Panc1 (cell line): Measurements from ENCODE around the gene LGI2.

Experiments used
- TF ChIP-seq, protein P1 (sequence below): fragments of 450-650 bp; IDR thresholded peaks from 2 replicates; pipeline ENCODE4 v1.5.1; 2017; ENCODE audit warnings: mild to moderate bottlenecking
- TF ChIP-seq, protein P2 (sequence below), 2 experiments: IDR thresholded peaks; 2 replicates each; pipeline ENCODE4 v1.6.1; 2011 to 2012; ENCODE audit warnings: low read depth in 2 of 2, control low read depth in 1 of 2, low read length in 1 of 2, mild to moderate bottlenecking in 1 of 2, moderate library complexity in 1 of 2; ENCODE audit not compliant: insufficient read depth in 1 of 2

DNA sequence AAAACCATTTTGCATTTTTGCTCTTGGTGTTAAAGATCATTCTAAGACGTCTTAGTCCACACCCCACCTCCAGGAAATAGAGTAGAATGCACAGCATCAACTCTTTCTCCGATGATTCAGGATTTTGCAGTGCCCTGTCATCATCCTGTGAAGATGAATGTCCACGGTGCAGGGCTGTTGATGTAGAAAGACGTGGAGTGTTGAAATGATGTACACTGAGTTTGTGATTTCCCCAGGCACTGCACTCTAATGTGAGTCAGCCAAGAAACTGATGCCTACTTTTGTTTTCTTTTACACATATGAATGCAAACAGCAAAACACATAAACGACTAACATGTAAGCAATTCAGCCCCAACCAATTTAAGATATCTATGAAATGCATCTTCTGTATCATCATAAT lies 10.5 kb downstream of the LGI2 start:
- TF ChIP-seq, protein P1, sequence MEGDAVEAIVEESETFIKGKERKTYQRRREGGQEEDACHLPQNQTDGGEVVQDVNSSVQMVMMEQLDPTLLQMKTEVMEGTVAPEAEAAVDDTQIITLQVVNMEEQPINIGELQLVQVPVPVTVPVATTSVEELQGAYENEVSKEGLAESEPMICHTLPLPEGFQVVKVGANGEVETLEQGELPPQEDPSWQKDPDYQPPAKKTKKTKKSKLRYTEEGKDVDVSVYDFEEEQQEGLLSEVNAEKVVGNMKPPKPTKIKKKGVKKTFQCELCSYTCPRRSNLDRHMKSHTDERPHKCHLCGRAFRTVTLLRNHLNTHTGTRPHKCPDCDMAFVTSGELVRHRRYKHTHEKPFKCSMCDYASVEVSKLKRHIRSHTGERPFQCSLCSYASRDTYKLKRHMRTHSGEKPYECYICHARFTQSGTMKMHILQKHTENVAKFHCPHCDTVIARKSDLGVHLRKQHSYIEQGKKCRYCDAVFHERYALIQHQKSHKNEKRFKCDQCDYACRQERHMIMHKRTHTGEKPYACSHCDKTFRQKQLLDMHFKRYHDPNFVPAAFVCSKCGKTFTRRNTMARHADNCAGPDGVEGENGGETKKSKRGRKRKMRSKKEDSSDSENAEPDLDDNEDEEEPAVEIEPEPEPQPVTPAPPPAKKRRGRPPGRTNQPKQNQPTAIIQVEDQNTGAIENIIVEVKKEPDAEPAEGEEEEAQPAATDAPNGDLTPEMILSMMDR: no peak
- TF ChIP-seq, protein P2, sequence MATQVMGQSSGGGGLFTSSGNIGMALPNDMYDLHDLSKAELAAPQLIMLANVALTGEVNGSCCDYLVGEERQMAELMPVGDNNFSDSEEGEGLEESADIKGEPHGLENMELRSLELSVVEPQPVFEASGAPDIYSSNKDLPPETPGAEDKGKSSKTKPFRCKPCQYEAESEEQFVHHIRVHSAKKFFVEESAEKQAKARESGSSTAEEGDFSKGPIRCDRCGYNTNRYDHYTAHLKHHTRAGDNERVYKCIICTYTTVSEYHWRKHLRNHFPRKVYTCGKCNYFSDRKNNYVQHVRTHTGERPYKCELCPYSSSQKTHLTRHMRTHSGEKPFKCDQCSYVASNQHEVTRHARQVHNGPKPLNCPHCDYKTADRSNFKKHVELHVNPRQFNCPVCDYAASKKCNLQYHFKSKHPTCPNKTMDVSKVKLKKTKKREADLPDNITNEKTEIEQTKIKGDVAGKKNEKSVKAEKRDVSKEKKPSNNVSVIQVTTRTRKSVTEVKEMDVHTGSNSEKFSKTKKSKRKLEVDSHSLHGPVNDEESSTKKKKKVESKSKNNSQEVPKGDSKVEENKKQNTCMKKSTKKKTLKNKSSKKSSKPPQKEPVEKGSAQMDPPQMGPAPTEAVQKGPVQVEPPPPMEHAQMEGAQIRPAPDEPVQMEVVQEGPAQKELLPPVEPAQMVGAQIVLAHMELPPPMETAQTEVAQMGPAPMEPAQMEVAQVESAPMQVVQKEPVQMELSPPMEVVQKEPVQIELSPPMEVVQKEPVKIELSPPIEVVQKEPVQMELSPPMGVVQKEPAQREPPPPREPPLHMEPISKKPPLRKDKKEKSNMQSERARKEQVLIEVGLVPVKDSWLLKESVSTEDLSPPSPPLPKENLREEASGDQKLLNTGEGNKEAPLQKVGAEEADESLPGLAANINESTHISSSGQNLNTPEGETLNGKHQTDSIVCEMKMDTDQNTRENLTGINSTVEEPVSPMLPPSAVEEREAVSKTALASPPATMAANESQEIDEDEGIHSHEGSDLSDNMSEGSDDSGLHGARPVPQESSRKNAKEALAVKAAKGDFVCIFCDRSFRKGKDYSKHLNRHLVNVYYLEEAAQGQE (IDR thresholded peaks at IDR 0.05; ENCODE audit: insufficient read depth in 1 of 2, low read depth in 2 of 2, low read length in 1 of 2): no peak
